Vagina (tissue), 2 donors: ENCODE results near the gene KIAA0232.

ENCODE experiments used
- POLR2AphosphoS5 ChIP-seq, 2 donors: sonication (generic); formaldehyde crosslinking; IDR thresholded peaks; one replicate each; pipeline ENCODE4 v1.9.0; 2017; ENCODE audit warnings: antibody characterized with exemption in 2 of 2, mild to moderate bottlenecking in 2 of 2, low read depth in 1 of 2; ENCODE audit not compliant: insufficient read depth in 1 of 2
- TF ChIP-seq, protein P1 (sequence below), 3 experiments: fragments of 450-650 bp in 2 of 3; fragments of 200-600 bp in 1 of 3; sonication (generic) in 1 of 3; IDR thresholded peaks; one replicate each; pipeline ENCODE4 v1.5.1; 2017 to 2019; ENCODE audit warnings: antibody characterized with exemption in 3 of 3, mild to moderate bottlenecking in 2 of 3, moderate library complexity in 2 of 3

DNA sequence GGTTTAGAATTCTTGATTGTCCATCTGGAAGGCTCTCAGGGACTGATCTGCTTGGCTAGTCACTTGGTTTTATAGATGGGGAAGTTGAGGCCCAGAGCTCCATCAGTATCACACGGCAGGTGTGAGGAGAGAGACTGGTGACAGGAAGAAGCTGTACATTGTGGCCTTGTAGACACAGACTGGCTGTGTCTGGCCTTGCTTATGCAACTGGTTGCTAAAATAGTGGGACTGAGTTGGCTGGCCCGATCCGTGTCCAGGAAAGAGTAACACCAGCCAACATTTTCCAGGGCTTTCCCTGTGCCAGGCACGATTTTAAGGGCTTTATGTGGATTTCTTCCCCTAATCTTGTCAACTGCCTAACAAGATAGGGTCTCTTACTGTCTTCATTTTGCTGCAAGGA, 129.9 kb downstream of the KIAA0232 start:
- TF ChIP-seq, protein P1, sequence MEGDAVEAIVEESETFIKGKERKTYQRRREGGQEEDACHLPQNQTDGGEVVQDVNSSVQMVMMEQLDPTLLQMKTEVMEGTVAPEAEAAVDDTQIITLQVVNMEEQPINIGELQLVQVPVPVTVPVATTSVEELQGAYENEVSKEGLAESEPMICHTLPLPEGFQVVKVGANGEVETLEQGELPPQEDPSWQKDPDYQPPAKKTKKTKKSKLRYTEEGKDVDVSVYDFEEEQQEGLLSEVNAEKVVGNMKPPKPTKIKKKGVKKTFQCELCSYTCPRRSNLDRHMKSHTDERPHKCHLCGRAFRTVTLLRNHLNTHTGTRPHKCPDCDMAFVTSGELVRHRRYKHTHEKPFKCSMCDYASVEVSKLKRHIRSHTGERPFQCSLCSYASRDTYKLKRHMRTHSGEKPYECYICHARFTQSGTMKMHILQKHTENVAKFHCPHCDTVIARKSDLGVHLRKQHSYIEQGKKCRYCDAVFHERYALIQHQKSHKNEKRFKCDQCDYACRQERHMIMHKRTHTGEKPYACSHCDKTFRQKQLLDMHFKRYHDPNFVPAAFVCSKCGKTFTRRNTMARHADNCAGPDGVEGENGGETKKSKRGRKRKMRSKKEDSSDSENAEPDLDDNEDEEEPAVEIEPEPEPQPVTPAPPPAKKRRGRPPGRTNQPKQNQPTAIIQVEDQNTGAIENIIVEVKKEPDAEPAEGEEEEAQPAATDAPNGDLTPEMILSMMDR (IDR thresholded peaks at IDR 0.05): no peak
- TF ChIP-seq POLR2AphosphoS5 (IDR thresholded peaks at IDR 0.05; ENCODE audit: insufficient read depth in 1 of 2, low read depth in 1 of 2): no peak
